OCI-LY3 (cell line): ENCODE measurements around the gene KLHL29.

ENCODE experiments used
- H2AFZ ChIP-seq: fragments of 200-600, 300-600 bp; shearing (Covaris generic); 2 replicates; pipeline ENCODE4 v1.6.0; 2014; ENCODE audit warnings: antibody characterized with exemption, low read depth, low read length
- H3K27ac ChIP-seq: fragments of 200-600, 300-600 bp; sonication (generic); 2 replicates; pipeline ENCODE4 v1.5.1; 2014; ENCODE audit warnings: mild to moderate bottlenecking, low read length, moderate library complexity, mixed read lengths
- H3K27me3 ChIP-seq: fragments of 200-600, 300-600 bp; sonication (generic); 2 replicates; pipeline ENCODE4 v1.6.1; 2014; ENCODE audit warnings: low read depth, low read length, mixed read lengths
- H3K36me3 ChIP-seq: fragments of 200-600, 300-600 bp; sonication (generic); replicated peaks from 2 replicates; pipeline ENCODE3; 2014; ENCODE audit warnings: low read depth, low read length, mixed read lengths
- H3K4me1 ChIP-seq: fragments of 300-600, 200-600 bp; sonication (generic); 2 replicates; pipeline ENCODE4 v1.6.1; 2014; ENCODE audit warnings: low read length, mixed read lengths
- H3K4me2 ChIP-seq: fragments of 200-600, 300-600 bp; sonication (generic); 2 replicates; pipeline ENCODE4 v1.6.1; 2014; ENCODE audit warnings: low read length, mixed read lengths
- H3K4me3 ChIP-seq: fragments of 300-600, 200-600 bp; sonication (generic); 2 replicates; pipeline ENCODE4 v1.5.1; 2014; ENCODE audit warnings: antibody characterized with exemption, mild to moderate bottlenecking, low read length, moderate library complexity
- H3K79me2 ChIP-seq: fragments of 300-600, 200-600 bp; shearing (Covaris generic); 2 replicates; pipeline ENCODE4 v1.6.1; 2014; ENCODE audit warnings: mild to moderate bottlenecking, low read length, mixed read lengths
- H3K9ac ChIP-seq: fragments of 300-600, 200-600 bp; shearing (Covaris generic); 2 replicates; pipeline ENCODE4 v1.6.0; 2014; ENCODE audit warnings: mild to moderate bottlenecking, low read length, moderate library complexity
- H3K9me3 ChIP-seq: fragments of 200-600, 300-600 bp; shearing (Covaris generic); 2 replicates; pipeline ENCODE4 v1.6.1; 2014; ENCODE audit warnings: low read length, mixed read lengths; ENCODE audit not compliant: insufficient read depth
- H4K20me1 ChIP-seq: fragments of 200-600, 300-600 bp; sonication (generic); 2 replicates; pipeline ENCODE4 v1.6.1; 2016; ENCODE audit warnings: low read length, mixed read lengths; ENCODE audit not compliant: insufficient read depth
- EZH2phosphoT487 ChIP-seq: fragments of 200-600 bp; shearing (Covaris generic); IDR thresholded peaks from 2 replicates; pipeline ENCODE4 v1.6.1; 2018; ENCODE audit warnings: antibody characterized with exemption, mixed run types, low read depth
- TF ChIP-seq, protein P1 (sequence below): fragments of 200-600, 300-600 bp; sonication (generic); IDR thresholded peaks from 2 replicates; pipeline ENCODE4 v1.5.1; 2014; ENCODE audit warnings: antibody characterized with exemption, low read length, low read depth

Gene KLHL29

GRCh38 chr2:23475036-23475435 lies 90.1 kb downstream of the KLHL29 start:
- Histone ChIP-seq H3K9me3 (no peaks in the 10 kb centered on the region), H2AFZ (no peak overlapping the region), H3K9ac (no peak overlapping the region), H3K27ac (no peak overlapping the region), H3K36me3 (no peaks in the 10 kb centered on the region), H4K20me1 (no peaks in the 10 kb centered on the region), H3K4me1 (no peaks in the 10 kb centered on the region), H3K4me2 (no peak overlapping the region), H3K27me3 (peaks cover 10% of the 10 kb centered on the region; the same call in 1 of the 2 replicates), H3K4me3 (no peak overlapping the region), H3K79me2 (no peaks in the 10 kb centered on the region)
- TF ChIP-seq, protein P1, sequence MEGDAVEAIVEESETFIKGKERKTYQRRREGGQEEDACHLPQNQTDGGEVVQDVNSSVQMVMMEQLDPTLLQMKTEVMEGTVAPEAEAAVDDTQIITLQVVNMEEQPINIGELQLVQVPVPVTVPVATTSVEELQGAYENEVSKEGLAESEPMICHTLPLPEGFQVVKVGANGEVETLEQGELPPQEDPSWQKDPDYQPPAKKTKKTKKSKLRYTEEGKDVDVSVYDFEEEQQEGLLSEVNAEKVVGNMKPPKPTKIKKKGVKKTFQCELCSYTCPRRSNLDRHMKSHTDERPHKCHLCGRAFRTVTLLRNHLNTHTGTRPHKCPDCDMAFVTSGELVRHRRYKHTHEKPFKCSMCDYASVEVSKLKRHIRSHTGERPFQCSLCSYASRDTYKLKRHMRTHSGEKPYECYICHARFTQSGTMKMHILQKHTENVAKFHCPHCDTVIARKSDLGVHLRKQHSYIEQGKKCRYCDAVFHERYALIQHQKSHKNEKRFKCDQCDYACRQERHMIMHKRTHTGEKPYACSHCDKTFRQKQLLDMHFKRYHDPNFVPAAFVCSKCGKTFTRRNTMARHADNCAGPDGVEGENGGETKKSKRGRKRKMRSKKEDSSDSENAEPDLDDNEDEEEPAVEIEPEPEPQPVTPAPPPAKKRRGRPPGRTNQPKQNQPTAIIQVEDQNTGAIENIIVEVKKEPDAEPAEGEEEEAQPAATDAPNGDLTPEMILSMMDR, result no peak
- TF ChIP-seq EZH2phosphoT487, result no peak

DNA sequence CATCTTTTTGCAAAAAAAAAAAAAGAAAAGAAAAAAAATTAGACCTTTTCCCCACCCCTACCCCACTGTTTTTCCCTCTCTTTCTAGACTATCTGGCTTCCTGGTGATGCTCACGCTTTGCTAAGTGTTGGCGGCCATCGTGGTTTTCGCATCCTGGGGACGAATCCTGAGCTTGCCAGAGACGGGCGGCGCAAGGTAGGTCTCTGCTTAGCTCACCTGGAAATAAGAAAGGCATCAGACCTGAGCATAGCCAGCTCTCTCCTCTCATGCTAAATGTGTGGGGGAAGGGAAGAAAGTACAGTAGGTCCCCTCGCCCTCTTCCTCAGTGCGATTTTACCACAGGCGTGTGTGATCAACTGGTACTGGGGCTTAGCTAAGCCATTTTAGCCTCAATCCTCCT lies 90.5 kb downstream of the KLHL29 start:
- Histone ChIP-seq H3K4me2 (no peak overlapping the region), H3K27ac (no peak overlapping the region), H3K9ac (no peak overlapping the region), H3K27me3 (peaks cover 6% of the 10 kb centered on the region; the same call in 1 of the 2 replicates), H3K9me3 (no peaks in the 10 kb centered on the region), H3K79me2 (no peaks in the 10 kb centered on the region), H3K4me1 (no peaks in the 10 kb centered on the region), H3K4me3 (no peak overlapping the region), H3K36me3 (no peaks in the 10 kb centered on the region), H4K20me1 (no peaks in the 10 kb centered on the region), H2AFZ (no peak overlapping the region)
- no peak for TF ChIP-seq EZH2phosphoT487
- TF ChIP-seq, protein P1, result no peak

DNA sequence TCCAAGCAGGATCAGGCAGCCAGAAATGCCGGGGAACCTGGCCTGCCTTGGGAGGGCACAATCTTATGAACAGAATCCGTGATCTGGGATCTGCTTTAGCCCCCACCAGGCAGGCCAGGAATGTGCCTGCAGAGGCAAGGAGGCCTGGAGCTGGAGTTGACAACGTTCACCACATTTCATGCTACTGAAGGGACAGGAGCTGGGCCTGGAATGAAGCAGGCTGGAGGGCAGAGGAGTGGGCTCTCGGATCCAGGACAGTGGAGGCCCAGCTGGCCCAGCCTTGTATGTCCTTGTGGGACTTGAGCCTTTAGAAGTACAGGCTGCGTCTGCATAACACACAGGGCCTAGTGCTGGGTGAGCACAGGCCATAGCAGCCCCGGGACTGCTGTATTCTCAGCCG lies 91.8 kb downstream of the KLHL29 start:
- Histone ChIP-seq H3K4me3 (no peak overlapping the region), H3K4me2 (no peak overlapping the region), H3K4me1 (no peaks in the 10 kb centered on the region), H3K79me2 (no peaks in the 10 kb centered on the region), H3K27me3 (0 out of 2 replicates have a peak, but pooled peaks cover 4% of the 10 kb centered on the region), H3K36me3 (no peaks in the 10 kb centered on the region), H2AFZ (no peak overlapping the region), H3K27ac (no peak overlapping the region), H3K9me3 (no peaks in the 10 kb centered on the region), H3K9ac (no peak overlapping the region), H4K20me1 (no peaks in the 10 kb centered on the region)
- TF ChIP-seq, protein P1, result no peak
- no peak for TF ChIP-seq EZH2phosphoT487

DNA sequence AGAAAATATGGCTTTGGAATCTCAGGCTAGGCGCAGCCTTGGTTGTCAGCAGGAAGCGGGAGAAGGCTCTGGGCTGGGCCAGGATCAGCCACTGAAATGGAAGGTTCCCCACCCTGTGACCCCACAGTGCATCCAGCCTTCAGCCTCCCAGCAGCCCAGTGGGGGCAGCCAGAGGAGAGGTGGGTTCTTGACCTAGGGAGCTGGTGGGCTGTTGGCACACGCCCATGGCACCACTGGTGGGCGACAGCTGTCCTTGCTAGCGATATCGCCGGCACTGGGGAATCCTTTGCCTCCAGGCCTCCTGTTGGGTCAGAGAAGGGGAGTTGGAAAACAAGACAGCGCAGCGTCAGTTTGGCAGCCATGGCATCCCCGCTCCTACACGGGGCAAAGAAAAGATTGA lies 92.4 kb downstream of the KLHL29 start:
- Histone ChIP-seq H3K4me3 (no peak overlapping the region), H3K4me2 (no peak overlapping the region), H3K36me3 (no peaks in the 10 kb centered on the region), H2AFZ (no peak overlapping the region), H3K9ac (no peak overlapping the region), H3K27ac (no peak overlapping the region), H3K9me3 (no peaks in the 10 kb centered on the region), H3K4me1 (no peaks in the 10 kb centered on the region), H3K79me2 (no peaks in the 10 kb centered on the region), H3K27me3 (0 out of 2 replicates have a peak, but pooled peaks cover 4% of the 10 kb centered on the region), H4K20me1 (no peaks in the 10 kb centered on the region)
- no peak for TF ChIP-seq EZH2phosphoT487
- TF ChIP-seq, protein P1, result no peak
